ENCODE data around the gene KLRD1.

GRCh38 chr12:10276774-10277173 is 30.9 kb upstream of the KLRD1 start:
- TF ChIP-seq CTCF (IDR thresholded peaks at IDR 0.05): no peak
- no peak for TF ChIP-seq POLR2A (IDR thresholded peaks at IDR 0.05)
